ENCODE results near the gene NDUFA8. TPM values are rescaled to one million over a fixed set of nuclear protein-coding genes. Genes with fewer than 3 reads are reported as not detected.

Gene NDUFA8
- total RNA-seq, 4 donors from 2014 or later: 18.0 to 26.0 (median 22.5) TPM

DNA sequence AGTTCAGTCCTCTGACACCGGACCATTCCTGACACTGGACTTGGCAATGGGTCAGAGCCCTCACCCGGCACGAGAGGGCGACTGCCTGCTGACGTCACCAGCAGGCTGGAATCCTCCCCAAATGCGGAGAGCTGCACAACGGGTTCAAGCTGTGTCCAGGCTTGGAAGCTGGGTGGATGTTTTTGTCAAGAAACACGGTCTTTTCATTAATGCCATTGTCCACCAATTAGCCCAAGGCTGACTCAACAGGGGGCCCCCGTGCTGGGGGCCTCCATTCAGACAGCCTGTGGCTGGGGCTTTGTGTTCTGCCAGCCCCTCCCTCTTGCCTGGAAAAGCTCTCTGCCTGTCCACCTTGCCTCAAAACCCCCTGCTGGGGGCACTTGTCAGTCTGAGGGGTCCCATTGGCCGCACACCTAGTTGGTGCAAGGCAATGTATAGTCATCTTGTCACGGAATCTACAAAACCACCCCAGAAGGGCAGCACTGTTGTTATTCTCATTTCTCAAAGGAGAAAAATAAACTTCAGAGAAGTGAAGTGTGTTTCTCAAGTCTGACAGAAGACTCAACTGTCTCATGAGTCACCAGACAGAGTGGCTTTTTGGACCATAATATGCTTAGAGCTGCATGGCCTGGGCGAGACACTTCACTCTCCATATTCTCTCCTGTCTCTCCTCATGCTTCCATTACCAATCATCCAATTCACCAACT lies 24.6 kb downstream of the NDUFA8 start:
- TF ChIP-seq POLR2A (IDR thresholded peaks at IDR 0.05) (no peak), EP300 (IDR thresholded peaks at IDR 0.05) (no peak)
- TF ChIP-seq, protein P1, sequence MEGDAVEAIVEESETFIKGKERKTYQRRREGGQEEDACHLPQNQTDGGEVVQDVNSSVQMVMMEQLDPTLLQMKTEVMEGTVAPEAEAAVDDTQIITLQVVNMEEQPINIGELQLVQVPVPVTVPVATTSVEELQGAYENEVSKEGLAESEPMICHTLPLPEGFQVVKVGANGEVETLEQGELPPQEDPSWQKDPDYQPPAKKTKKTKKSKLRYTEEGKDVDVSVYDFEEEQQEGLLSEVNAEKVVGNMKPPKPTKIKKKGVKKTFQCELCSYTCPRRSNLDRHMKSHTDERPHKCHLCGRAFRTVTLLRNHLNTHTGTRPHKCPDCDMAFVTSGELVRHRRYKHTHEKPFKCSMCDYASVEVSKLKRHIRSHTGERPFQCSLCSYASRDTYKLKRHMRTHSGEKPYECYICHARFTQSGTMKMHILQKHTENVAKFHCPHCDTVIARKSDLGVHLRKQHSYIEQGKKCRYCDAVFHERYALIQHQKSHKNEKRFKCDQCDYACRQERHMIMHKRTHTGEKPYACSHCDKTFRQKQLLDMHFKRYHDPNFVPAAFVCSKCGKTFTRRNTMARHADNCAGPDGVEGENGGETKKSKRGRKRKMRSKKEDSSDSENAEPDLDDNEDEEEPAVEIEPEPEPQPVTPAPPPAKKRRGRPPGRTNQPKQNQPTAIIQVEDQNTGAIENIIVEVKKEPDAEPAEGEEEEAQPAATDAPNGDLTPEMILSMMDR (IDR thresholded peaks at IDR 0.05): no peak
- DNase-seq (ENCODE audit: low spot score in 2 of 2): no peak
- Histone ChIP-seq H3K4me3 (no peak overlapping the region), H3K4me1 (peaks cover 0 to 12% (median 4%) of the 10 kb centered on the region in 4 donors), H3K27ac (no peak overlapping the region), H3K27me3 (no peaks in the 10 kb centered on the region), H3K36me3 (no peaks in the 10 kb centered on the region), H3K9me3 (no peaks in the 10 kb centered on the region)
- 23 to 34% methylated on average over 11 to 12 of the region's 12 CpGs for WGBS, 2 donors

DNA sequence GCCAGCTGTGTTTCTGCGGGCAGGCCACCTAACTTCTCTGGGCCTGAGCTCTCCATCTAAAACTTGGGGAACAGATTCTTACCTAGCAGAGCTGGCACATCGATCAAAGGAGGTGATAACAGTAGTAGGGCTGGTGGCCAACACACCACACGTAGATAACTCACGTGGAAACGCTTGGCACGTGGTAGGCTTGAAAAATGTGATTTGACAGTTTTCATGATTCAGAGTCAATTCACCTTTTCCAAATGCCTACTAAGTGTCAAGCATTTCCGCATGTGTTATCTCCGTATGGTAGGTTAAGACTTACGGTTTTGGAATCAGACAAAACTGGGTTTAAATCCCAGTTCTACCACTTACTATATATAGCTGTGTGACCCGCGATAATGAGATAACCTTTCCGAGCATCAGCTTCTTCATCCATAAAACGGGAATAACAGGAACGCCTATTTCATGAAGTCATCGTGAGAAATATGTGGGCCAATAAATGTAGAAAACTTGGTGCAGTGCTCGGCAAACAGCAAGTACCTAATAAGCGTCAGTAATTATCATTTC lies 25.5 kb downstream of the NDUFA8 start:
- Histone ChIP-seq H3K4me1 (peaks cover 0 to 12% (median 4%) of the 10 kb centered on the region in 4 donors), H3K27ac (no peak overlapping the region), H3K4me3 (no peak overlapping the region), H3K9me3 (no peaks in the 10 kb centered on the region), H3K36me3 (no peaks in the 10 kb centered on the region), H3K27me3 (no peaks in the 10 kb centered on the region)
- TF ChIP-seq, protein P1 (IDR thresholded peaks at IDR 0.05): no peak
- TF ChIP-seq POLR2A (IDR thresholded peaks at IDR 0.05) (no peak), EP300 (IDR thresholded peaks at IDR 0.05) (no peak)
- no peak for DNase-seq (ENCODE audit: low spot score in 2 of 2)
- 76 to 84% methylated on average over 17 of the region's 17 CpGs for WGBS, 2 donors

DNA sequence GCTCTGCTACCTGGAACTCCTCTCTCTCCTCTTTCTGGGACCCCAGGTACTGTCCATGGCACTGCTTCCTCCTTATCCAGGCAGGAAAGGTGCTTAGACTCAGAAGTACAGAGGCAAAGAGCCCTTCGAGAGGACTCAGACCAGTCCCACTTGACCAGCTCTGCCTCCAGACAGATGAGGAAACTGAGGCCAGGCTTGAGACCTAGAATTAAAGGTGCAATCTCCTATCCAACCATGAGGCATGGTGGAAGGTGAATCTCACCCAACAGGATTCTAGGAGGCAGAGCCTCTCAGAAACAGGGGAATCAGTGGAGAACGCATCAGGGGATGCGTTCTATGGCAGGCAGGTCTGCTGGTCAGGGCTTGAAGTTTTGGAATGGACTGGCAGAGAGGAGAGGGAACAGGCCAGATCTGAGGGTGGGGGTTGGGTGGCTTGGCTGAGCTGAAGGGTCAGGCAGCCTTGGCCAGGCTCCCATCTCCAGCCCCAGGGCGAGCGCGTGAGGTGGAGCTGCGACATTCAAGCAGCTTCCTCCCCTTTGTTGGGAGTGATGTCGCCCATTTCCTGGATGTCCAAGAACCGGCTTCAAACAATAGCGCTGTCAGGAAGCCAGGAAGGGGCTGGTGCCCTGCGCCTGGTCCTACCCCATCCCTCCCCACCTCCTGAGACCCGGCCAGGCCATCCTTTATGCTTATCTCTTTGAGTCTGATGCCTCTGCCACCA lies 26.2 kb downstream of the NDUFA8 start:
- DNase-seq (ENCODE audit: low spot score in 2 of 2): no peak
- WGBS, 2 donors: 66 to 79% methylated on average over 12 of the region's 12 CpGs

GRCh38 chr9:122132539-122132938 lies 27.0 kb downstream of the NDUFA8 start:
- no peaks in the 10 kb centered on the region for H3K9me3 ChIP-seq
- no peak overlapping the region for H3K4me3 ChIP-seq
- peaks cover 0 to 12% (median 4%) of the 10 kb centered on the region in 4 donors for H3K4me1 ChIP-seq
- TF ChIP-seq POLR2A (IDR thresholded peaks at IDR 0.05) (no peak), EP300 (IDR thresholded peaks at IDR 0.05) (no peak)
- TF ChIP-seq, protein P1 (IDR thresholded peaks at IDR 0.05): no peak
- no peak overlapping the region for H3K27ac ChIP-seq
- H3K27me3 ChIP-seq: peaks cover 0 to 8% of the 10 kb centered on the region in 2 donors
- WGBS, 2 donors: 73 to 84% methylated on average over 4 of the region's 4 CpGs
- no peak for DNase-seq (ENCODE audit: low spot score in 2 of 2)
- no peaks in the 10 kb centered on the region for H3K36me3 ChIP-seq

More for the DNA sequence above, 26.2 kb downstream of the NDUFA8 start:
- Histone ChIP-seq H3K27ac (no peak overlapping the region), H3K4me3 (no peak overlapping the region), H3K9me3 (no peaks in the 10 kb centered on the region), H3K4me1 (peaks cover 0 to 12% (median 4%) of the 10 kb centered on the region in 4 donors), H3K27me3 (peaks cover 0 to 5% of the 10 kb centered on the region in 2 donors), H3K36me3 (no peaks in the 10 kb centered on the region)
- TF ChIP-seq POLR2A (IDR thresholded peaks at IDR 0.05): no peak
- peak in 1 of 2 donors; percentile 20 for TF ChIP-seq EP300 (IDR thresholded peaks at IDR 0.05)

GRCh38 chr9:122131401-122132001 lies 28.1 kb downstream of the NDUFA8 start:
- no peaks in the 10 kb centered on the region for H3K36me3 ChIP-seq
- H3K4me3 ChIP-seq: no peak overlapping the region
- H3K27me3 ChIP-seq: peaks cover 0 to 17% of the 10 kb centered on the region in 2 donors
- WGBS, 2 donors: 34 to 45% methylated on average over 14 to 18 of the region's 21 CpGs
- peaks cover 0 to 18% (median 9%) of the 10 kb centered on the region in 4 donors for H3K4me1 ChIP-seq
- H3K9me3 ChIP-seq: no peaks in the 10 kb centered on the region
- H3K27ac ChIP-seq: no peak overlapping the region
- TF ChIP-seq POLR2A (IDR thresholded peaks at IDR 0.05) (no peak), EP300 (IDR thresholded peaks at IDR 0.05) (no peak)
- TF ChIP-seq, protein P1 (IDR thresholded peaks at IDR 0.05): no peak
- DNase-seq (ENCODE audit: low spot score in 2 of 2): no peak
